Right atrium auricular region (tissue), 2 donors: ENCODE data around the gene PGAM2. TPM values are rescaled to one million over a fixed set of nuclear protein-coding genes. Genes with fewer than 3 reads are reported as not detected.

ENCODE experiments used
- DNase-seq: peaks from one replicate; pipeline ENCODE4 v3.0.0-alpha.2; 2019; ENCODE audit warnings: low spot score
- H3K27ac ChIP-seq, 2 donors: fragments of 200-600 bp; sonication (generic); 1 replicate in 1 of 2; 2 replicates in 1 of 2; pipeline ENCODE4 v1.5.1; 2016 to 2019
- H3K27me3 ChIP-seq, 2 donors: fragments of 200-600 bp; sonication (generic); one replicate each; pipeline versions ENCODE4 v1.5.1 to v1.6.0; 2017 to 2019
- H3K36me3 ChIP-seq: fragments of 200-600 bp; sonication (generic); one replicate; pipeline ENCODE4 v1.5.1; 2016
- H3K4me1 ChIP-seq, 2 donors: fragments of 200-600 bp; sonication (generic); one replicate each; pipeline versions ENCODE4 v1.5.1 to v1.6.0; 2017 to 2019
- H3K4me3 ChIP-seq, 2 donors: fragments of 200-600 bp; sonication (generic); 1 replicate in 1 of 2; 2 replicates in 1 of 2; pipeline ENCODE4 v1.5.1; 2017 to 2019; ENCODE audit warnings: mild to moderate bottlenecking in 1 of 2, moderate library complexity in 1 of 2
- H3K9me3 ChIP-seq, 2 donors: fragments of 200-600 bp; sonication (generic); one replicate each; pipeline ENCODE4 v1.5.1; 2019
- CTCF ChIP-seq, 2 donors: fragments of 200-600 bp; sonication (generic); IDR thresholded peaks; one replicate each; pipeline ENCODE4 v1.5.1; 2019; ENCODE audit warnings: antibody characterized with exemption in 2 of 2
- total RNA-seq, 2 donors: library from RNA; depleted of rRNA; stranded (reverse); fragments of >200 nt; gene quantifications; one replicate each; pipeline ENCODE4 v1.1.0, GENCODE V29; 2016

Gene PGAM2
- total RNA-seq, 2 donors from 2014 or later: 680 to 2,809 TPM

- DNase-seq: no peak
- TF ChIP-seq CTCF (IDR thresholded peaks at IDR 0.05): no peak
- H3K4me1 ChIP-seq: peaks cover 0 to 25% of the 10 kb centered on the region in 2 donors
Observed at GRCh38 chr7:44086627-44087026, 21.3 kb upstream of the PGAM2 start.

GRCh38 chr7:44085546-44085945 is 20.2 kb upstream of the PGAM2 start:
- Histone ChIP-seq H3K4me1 (peaks cover 0 to 36% of the 10 kb centered on the region in 2 donors), H3K9me3 (no peaks in the 10 kb centered on the region), H3K27me3 (no peaks in the 10 kb centered on the region), H3K4me3 (no peak overlapping the region), H3K27ac (peak overlapping the region in 1 of 2 donors; percentile 3), H3K36me3 (peaks cover under 1% of the 10 kb centered on the region)
- no peak for TF ChIP-seq CTCF (IDR thresholded peaks at IDR 0.05)
- DNase-seq: no peak

More at GRCh38 chr7:44086627-44087026, 21.3 kb upstream of the PGAM2 start:
- Histone ChIP-seq H3K27ac (peak overlapping the region; percentile 73 to 83), H3K9me3 (no peaks in the 10 kb centered on the region), H3K36me3 (no peaks in the 10 kb centered on the region), H3K27me3 (no peaks in the 10 kb centered on the region), H3K4me3 (no peak overlapping the region)

GRCh38 chr7:44084701-44085100 is 19.3 kb upstream of the PGAM2 start:
- Histone ChIP-seq H3K27ac (no peak overlapping the region), H3K27me3 (no peaks in the 10 kb centered on the region), H3K4me3 (no peak overlapping the region), H3K9me3 (no peaks in the 10 kb centered on the region), H3K36me3 (peaks cover 9% of the 10 kb centered on the region), H3K4me1 (peaks cover 0 to 39% of the 10 kb centered on the region in 2 donors)
- no peak for TF ChIP-seq CTCF (IDR thresholded peaks at IDR 0.05)
- no peak for DNase-seq

- no peak for TF ChIP-seq CTCF (IDR thresholded peaks at IDR 0.05)
- H3K9me3 ChIP-seq: no peaks in the 10 kb centered on the region
- no peak for DNase-seq
- H3K4me1 ChIP-seq: peaks cover 0 to 48% of the 10 kb centered on the region in 2 donors
- no peak overlapping the region for H3K4me3 ChIP-seq
- peak overlapping the region; percentile 92 to 93 for H3K27ac ChIP-seq
- H3K27me3 ChIP-seq: no peaks in the 10 kb centered on the region
- H3K36me3 ChIP-seq: peaks cover 18% of the 10 kb centered on the region
Observed at GRCh38 chr7:44083796-44084195, 18.4 kb upstream of the PGAM2 start.

- DNase-seq: peak; percentile 99
- TF ChIP-seq CTCF (IDR thresholded peaks at IDR 0.05): no peak
- H3K27me3 ChIP-seq: no peaks in the 10 kb centered on the region
- peak overlapping the region; percentile 62 to 82 for H3K4me3 ChIP-seq
- H3K36me3 ChIP-seq: peaks cover 29% of the 10 kb centered on the region
- no peaks in the 10 kb centered on the region for H3K9me3 ChIP-seq
- H3K4me1 ChIP-seq: peaks cover 0 to 45% of the 10 kb centered on the region in 2 donors
- H3K27ac ChIP-seq: peak overlapping the region; percentile 92 to 93
Observed at GRCh38 chr7:44082541-44083207, 17.3 kb upstream of the PGAM2 start.
